GM19468 (cell line): ENCODE data around the gene MRPS27.

ENCODE experiments used
- ATAC-seq: cut with Tn5 transposase; IDR thresholded peaks from one replicate; pipeline ENCODE4 v1.9.1; 2021; ENCODE audit warnings: mild to moderate bottlenecking, moderate library complexity, moderate number of reproducible peaks; ENCODE audit not compliant: unreplicated experiment; ENCODE audit errors: extremely low read depth

MRPS27 gene

DNA sequence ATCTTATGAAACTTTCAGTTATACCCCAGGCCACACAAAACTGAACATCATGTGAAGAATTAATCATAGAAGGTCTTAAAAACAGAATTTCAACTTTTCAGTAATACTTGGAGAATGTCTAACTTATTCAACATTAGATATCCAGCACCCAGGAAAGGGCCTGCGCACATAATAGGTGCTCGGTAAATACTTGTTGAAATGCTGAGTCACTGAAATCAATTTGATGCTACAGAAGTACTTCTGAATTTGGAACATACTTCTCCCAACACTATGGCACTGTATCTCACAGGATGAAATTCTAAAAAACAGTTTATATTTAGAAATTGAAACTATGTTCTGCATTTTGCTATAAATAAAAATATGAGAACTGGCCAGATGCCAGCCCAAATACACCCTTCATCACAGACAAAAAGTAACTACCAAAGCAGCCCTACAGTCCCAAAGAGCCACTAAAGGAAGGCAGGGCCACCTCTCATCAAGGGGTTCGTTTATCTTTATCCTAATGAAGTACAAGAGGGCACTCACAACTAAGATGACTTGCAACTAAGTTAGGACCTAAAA lies 26.5 kb downstream of the MRPS27 start:
- ATAC-seq, result no peak

DNA sequence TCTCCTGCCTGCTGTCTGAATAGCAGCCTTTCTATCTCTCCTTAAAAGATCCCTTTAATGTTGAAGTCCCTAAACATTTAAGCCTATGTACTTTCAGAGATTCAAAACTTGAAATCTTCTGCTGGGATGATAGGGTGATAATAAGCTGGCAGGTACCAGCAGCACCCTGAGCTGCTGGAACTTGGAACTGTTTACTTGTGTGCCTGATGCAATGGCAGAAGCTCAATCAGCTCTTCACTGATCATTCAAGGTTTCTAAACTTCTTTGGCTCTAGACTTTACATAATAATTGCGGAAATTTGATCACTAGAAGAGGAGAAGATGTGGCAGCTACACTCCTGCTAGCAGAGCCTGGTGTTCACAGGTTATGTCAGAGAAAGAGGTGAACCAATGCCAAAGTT lies 27.6 kb downstream of the MRPS27 start:
- ATAC-seq, result no peak

DNA sequence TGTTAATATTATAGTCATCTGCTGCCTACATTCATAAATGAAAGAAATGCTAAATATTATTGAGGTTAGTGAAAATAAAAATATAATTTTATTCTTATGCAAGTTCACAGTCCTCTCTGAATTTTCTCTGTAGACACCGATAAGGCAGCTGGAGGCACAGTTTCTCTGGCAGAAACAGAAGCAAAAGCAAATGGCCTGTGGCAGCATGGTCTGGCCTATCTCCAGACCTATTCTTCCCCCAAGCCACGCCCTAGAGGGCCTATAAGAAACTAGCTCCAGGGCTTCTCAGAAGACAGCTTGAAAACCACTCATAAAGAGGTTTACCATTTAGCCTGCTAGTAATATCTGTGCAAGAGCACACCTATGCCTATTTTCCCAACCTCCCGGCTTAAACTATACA lies 28.4 kb downstream of the MRPS27 start:
- no peak for ATAC-seq

DNA sequence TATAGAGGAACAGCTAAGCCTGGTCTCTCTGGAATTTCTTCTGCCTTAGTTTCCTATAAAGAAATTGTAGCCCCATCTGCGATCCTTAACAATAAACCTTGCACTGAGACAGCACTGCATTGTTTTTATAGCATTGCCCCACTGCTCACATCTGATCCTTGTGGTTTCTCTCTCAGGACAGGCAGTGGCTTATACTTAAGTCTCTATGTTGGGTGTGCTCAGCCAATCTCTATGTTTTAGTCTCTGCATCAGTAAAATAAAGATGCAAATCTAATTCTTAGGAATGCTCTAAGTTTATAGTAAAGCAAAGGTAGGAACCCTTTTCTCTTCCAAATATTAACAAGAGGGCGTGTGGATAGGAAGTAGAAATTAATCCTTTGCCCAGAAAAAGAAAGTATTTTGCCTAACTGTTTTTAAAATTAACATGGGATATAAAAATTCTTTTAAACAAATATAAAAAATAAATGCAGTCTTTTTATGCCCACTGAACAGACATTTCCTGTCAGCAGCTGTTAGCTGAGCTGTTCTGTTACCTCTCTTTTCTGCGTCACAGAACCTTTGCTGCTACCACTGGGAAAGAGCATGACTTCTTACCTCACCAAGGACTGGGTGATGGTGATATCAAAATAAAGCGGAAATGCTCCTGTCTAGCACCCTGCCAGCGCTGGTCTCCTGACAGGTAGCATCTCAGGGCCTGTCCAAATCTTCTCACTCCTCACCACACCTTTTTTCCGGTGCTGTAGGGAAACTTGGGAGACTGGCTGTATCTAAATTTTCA lies 29.5 kb downstream of the MRPS27 start:
- ATAC-seq, result no peak

DNA sequence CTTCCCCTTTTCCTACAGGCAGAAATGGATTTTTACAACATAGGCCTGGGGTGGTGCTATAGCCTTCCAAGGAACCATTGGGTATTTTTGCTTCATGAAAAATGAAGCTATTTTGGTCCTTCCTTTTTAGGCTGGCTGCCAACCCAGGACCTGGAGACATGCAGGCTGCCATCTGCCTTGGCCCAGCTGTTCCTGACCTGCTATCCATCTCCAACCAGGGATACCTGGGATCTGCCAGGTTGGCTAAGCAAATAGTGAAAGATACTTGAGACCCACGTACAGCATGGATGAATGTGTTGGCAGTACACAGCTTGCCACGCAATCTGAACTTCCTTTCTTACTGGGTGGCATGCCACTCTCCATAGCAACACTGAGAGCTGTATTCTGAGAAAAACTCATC lies 31.1 kb downstream of the MRPS27 start:
- ATAC-seq, result no peak

DNA sequence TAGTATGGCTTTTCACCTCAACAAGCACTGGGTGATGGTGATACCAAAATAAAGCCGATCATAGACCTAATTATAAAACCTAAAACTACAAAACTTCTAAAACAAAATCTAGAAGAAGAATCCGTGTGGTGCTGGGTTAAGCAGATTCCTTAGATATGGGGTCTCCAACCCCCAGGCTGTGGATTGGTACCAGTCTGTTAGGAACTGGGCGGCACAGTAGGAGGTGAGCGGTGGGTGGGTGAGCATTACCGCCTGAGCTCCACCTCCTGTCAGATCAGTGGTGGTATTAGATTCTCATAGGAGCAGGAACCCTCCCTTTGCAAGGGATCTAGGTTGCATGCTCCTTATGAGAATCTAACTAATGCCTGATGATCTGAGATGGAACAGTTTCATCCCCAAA lies 33.2 kb downstream of the MRPS27 start:
- no peak for ATAC-seq

DNA sequence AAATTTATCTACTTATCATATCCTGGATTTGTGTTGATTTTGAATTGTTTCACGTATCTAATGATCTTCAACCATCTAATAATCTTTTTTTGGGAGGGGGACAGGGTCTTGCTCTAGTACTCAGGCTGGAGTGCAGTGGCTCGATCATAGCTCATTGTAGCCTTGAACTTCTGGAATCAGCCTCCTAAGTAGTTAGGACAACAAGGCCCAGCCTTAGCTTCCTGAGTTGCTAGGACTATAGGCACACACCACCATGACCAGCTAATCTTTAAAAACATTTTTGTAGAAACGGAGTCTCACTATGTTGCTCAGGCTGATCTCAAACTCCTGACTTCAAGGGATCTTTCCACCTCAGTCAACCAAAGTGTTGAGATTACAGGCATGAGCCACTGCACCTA lies 34.6 kb downstream of the MRPS27 start:
- no peak for ATAC-seq

DNA sequence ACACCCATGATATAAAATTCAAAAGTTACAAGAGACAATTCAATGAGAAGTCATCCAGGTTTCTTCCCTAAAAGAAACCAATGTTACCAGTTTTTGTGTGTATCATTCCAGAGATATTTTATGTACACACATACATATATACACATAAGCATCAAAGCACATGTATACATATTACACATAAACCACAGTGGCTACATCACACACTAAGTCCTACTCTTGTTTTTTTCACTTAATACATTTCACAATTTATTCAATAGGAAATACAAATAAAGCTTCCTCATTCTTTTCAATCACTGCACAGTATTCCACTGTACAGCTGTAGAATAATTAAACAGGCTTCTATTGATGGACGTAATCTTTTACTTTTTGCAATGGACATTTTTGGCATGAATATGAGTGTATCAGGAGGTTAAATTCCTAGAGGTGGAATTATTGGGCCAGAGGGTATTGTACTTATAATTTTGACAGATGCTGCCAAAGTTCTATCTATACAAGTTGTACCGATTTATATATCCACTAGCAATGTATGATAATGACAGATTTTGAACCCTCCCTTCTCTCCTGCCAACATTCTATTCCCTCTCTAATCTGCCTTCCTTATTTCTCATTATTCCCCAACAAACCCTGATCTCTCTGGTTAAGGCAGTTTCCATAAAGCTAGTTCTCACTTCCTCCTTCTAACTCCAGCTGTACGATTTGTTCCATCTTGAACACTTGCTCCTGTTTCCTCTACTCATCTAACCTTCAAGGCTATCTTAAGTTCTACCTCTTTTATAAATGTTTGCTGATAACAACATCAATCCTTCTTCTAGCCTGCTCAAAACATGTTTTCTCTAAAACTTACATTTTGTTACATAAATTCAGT lies 35.2 kb downstream of the MRPS27 start:
- no peak for ATAC-seq

DNA sequence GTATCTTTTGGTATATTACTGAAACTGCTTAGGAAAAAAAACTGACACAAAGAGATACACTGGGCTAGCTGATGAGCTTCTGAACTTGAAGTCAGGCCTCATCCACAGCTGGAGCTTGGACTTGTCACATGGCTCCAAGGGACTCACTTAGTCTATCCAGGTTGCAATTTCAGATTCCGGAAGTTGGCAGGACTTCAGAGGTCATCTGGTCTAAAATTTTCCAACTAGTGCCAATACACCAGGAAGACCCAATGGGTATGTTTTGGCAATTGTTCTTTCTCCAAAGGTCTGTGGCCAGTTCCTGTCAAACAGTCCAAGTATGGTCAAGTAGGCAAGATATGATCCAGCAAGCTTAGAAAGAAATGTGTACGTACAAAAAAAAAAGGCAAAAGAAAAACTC lies 36.7 kb downstream of the MRPS27 start:
- ATAC-seq, result no peak

DNA sequence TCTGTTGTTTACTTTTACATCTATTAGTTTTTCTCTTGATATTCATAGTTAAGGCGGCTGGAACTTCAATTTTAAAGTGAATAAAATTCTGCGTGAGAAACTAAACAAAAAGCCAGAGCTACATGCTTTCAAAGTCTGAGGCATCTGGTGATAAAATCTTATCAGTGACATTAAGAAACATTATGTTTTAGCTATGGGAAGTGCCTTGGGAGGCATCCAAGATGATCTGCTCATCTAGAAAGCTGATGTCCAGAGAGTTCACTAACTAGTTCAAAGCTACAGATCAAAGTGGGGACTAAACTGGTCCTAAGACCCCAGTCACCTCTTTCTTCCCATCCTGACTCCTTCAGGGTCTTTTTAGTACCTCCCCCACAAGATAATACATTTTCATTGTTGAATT lies 37.2 kb downstream of the MRPS27 start:
- ATAC-seq, result no peak

DNA sequence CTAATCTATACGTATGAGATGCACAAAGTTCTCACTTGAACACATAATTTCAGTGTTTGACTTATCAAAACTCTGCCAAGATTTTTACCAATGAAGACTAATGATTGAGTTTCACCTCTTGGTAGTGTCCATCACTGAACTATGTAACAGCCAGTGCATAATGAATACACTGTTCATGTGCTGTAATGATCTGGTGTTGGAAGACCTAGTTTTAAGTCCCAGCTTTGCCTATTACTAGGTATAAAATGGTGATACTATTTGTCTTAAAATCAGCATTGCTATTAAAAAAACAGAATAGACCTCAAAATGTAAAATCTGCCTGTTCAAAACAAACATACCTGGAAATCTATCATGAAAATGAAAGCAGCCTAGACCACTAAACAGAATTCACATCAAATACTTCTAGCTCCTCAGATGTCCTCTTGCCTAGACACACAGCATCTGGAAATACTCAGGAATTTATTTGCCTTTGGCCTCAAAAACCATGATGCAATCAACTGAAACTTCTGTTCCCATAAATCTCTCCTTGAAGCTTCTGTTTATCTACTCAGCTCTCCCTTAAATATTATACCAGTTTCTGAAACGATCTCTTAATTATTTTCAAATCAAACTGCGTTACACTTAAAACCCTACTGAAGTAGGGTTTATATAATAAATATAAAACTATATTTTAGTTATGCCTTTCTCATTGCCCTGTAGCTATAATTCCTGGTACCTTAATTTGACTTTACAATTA lies 38.1 kb downstream of the MRPS27 start:
- ATAC-seq, result no peak

DNA sequence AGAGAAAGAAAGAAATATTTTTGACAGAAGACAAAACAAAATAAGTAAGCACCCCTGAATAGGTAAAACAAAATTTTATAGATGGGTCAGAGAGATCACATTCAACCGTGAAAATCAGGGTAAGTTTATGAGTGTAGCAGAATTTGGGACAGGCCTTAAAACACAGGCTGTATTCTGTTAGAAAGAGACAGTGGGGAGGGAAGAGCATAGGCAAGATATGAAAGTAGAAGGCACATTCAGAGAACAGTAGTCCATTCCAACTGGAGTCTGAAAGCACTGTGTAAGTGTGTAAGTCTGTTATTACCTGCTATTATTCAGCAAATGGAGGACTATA lies 38.6 kb downstream of the MRPS27 start:
- no peak for ATAC-seq

DNA sequence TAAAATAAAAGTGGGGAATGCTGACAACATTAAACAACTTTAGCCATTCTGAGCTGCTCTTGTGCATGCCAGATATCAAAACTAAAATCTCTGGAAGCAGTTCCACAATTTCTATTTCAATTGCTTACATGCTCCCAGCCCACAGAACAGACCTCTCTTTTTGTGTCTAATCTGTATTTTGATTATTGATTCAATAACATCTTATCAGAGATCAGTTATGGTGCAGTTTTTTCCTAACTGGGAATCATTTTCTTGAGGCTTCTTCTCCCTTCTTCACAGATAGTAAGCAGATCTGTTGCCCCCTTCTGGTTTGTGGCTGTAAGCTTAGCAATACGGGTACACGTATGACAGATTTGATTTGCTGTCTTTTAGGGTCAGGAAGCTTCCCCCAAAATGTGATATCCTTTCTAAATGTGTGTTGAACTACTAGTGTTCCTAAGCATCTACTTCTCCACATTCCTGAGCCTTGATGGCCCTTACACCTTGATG lies 39.4 kb downstream of the MRPS27 start:
- ATAC-seq, result no peak

DNA sequence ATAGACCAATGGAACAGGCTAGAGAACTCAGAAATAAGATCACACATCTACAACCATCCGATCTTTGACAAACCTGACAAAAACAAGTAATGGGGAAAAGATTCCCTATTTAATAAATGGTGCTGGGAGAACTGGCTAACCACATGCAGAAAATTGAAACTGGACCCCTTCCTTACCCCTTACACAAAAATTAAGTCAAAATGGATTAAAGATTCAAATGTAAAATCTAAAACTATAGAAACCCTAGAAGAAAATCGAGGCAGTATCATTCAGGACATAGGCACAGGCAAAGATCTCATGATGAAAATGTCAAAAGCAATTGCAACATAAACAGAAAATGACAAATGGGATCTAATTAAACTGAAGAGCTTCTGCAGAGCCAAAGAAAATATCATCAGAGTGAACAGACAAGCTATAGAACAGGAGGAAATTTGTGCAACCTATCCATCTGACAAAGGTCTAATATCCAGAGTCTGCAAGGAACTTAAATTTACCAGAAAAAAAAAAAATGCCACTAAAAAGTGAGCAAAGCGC lies 43.8 kb downstream of the MRPS27 start:
- no peak for ATAC-seq

DNA sequence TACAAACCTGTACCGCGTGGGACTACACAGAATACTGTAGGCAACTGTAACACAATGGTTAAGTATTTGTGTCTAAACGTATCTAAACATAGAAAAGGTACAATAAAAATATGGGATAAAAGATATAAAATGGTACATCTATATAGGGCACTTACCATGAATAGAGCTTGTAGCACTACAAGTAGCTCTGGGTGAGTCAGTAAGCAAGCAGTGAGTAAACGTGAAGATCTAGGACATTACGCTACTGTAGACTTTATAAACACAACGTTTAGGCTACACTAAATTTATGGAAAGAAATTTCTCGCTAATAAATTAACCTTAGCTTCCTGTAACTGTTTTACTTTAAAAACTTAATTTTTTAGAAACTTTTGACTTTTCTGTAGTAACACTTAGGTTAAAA lies 46.5 kb downstream of the MRPS27 start:
- ATAC-seq, result no peak

DNA sequence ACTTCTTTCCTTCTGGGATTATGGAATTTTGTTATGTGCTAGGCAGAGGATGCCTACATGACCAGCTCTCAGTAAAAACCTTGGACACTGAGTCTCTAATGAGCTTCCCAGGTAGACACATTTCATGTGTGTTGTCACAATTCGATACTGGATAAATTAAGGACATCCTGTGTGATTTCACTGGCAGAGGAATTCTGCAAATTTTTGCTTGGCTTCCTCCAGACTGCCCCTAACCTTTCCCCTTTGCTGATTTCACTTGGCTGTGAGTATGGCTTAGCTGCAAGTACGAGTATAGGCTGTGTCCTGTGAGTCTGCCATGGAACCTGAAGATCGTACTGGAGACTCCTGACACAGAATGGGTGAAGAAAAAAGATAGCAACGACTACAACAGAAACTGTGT lies 47.6 kb downstream of the MRPS27 start:
- no peak for ATAC-seq

DNA sequence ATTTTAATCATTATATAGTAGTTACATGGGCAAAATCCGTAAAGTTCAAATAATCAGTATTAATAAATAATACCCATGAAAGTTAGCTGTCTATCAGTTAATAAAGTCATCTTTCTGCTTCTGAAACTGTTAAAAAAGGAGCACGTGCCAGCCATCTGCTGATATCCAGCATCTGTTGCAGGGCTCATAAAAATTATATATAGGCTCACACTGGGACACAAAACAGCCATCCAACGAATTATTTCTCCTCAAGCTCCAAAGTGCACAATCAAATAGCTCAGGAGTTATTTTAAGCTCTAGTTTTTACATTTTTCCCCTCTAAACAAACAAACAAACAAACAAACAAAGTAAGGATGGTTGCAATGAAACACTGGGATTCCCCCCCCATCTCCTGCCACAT lies 48.3 kb downstream of the MRPS27 start:
- ATAC-seq, result no peak

DNA sequence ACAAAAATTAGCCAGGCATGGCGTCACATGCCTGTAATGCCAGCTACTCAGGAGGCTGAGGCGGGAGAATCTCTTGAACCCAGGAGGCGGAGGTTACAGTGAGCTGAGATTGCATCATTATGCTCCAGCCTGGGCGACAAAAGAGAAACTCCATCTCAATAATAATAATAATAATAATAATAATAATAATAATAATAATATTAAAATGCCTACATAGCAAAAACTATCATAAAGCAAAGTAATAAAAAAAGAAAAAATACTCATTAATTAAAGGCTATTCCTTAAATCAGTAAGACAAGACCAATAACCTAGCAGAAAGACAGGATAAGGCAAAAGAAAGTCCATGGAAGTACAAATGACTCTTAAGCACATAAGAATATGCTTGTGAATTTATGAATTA lies 50.0 kb downstream of the MRPS27 start:
- no peak for ATAC-seq

DNA sequence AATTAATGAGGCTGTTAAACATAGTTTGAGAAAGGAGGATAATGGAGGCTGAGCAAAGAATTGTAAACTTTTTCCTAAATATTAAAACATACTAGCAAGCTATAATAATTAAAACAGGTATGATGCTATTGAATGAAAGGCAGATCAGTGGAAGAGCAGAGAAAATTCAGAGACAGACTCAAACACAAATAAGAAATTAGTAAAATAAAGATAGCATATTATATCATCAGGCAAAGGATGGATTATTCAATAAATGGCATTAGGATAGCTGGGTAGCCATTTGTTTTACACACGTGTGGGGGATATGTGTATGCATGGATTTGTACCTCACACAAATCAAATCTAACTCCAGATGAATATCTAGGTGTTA lies 50.6 kb downstream of the MRPS27 start:
- ATAC-seq, result no peak

DNA sequence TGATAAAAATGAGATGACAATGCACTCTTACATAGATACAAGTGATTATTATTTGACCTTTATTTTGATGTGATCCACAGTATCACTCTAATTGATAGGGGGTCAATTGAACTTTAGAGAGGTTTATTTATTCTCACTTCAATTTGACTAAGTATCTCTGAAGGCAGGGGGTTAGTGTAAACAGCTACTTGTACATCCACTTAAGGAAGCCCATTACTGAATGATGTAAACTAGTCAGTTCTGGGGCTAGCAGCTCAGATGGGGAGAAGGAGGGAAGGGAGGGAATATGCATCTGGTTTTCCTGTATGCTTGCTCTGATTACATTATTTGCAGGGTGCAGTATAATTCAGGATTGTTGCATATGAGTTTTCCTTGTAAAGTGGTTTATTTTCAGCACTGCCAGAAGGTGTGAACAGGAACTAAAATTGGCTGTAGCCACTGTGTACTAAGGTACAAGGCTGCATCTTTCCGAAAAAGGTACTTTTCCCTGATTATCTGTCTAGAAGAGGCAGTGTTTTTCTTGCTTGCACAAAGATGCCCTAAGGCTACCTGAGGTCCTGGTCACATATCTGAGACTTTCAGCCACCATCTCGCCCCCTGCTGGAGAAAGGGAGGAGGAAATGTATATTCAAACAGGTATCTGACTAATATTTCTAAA lies 51.2 kb downstream of the MRPS27 start:
- ATAC-seq, result no peak
